GM12801 (cell line): ENCODE data around the gene COL21A1.

Source experiments
- TF ChIP-seq, protein P1 (sequence below): IDR thresholded peaks from one replicate; pipeline ENCODE4 v1.5.1; 2011; ENCODE audit warnings: control low read depth; ENCODE audit not compliant: insufficient read length; ENCODE audit errors: extremely low read depth

The COL21A1 gene

DNA sequence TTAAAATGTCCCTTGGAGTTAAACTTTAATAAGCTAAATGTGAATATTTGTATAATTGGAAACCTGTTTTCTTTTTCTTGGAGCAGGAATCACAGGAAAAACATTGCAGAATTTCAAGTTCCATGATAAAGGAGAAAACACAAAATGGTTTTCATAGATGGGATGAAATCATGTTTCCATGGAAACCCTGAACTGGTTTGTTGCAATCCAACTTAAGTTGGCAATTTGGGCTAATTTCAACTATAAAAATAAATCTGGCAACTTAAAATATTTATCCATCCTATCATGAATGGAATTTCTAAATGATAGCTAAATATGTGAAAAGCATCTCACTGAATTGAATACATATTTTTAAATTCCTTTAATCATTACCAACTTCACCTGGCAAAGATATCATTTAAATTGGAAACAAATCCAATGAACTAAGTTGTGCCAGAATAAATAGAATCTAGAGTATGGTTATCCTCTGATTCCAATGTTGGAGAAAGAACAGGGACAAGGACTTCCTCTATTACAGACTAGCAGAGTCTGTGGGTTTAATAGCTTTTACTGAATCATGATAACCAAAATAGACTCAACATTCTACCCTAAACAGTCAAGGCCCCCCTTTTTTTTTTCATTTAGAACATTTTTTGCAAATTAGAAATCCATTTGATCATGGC is 33.2 kb downstream of the COL21A1 start:
- TF ChIP-seq, protein P1, sequence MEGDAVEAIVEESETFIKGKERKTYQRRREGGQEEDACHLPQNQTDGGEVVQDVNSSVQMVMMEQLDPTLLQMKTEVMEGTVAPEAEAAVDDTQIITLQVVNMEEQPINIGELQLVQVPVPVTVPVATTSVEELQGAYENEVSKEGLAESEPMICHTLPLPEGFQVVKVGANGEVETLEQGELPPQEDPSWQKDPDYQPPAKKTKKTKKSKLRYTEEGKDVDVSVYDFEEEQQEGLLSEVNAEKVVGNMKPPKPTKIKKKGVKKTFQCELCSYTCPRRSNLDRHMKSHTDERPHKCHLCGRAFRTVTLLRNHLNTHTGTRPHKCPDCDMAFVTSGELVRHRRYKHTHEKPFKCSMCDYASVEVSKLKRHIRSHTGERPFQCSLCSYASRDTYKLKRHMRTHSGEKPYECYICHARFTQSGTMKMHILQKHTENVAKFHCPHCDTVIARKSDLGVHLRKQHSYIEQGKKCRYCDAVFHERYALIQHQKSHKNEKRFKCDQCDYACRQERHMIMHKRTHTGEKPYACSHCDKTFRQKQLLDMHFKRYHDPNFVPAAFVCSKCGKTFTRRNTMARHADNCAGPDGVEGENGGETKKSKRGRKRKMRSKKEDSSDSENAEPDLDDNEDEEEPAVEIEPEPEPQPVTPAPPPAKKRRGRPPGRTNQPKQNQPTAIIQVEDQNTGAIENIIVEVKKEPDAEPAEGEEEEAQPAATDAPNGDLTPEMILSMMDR = no peak

DNA sequence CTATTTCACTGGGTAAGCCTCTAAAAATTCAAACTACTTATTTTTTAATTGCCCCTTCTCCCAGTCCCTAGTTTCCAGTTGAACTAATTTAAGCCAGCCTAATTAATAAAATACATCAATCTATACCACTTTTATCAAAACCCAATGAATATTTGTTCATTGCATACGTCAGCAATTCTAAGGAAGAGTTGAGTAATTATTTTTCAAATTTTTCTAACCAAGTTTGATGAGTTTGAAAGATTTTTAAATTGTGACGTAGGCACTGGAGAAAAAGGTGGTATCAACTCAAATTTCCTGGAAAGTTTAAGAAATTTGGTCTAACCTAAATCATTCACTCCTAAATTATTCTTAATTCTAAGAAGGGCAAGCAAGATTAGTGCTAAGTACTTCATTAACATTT is 35.7 kb downstream of the COL21A1 start:
- TF ChIP-seq, protein P1 = no peak

GRCh38 chr6:56204134-56204533 is 43.2 kb downstream of the COL21A1 start:
- TF ChIP-seq, protein P1 = no peak

GRCh38 chr6:56199956-56200355 is 47.4 kb downstream of the COL21A1 start:
- TF ChIP-seq, protein P1 = no peak

- TF ChIP-seq, protein P1 = no peak
These were observed 53.5 kb downstream of the COL21A1 start for GRCh38 chr6:56193846-56194245.

DNA sequence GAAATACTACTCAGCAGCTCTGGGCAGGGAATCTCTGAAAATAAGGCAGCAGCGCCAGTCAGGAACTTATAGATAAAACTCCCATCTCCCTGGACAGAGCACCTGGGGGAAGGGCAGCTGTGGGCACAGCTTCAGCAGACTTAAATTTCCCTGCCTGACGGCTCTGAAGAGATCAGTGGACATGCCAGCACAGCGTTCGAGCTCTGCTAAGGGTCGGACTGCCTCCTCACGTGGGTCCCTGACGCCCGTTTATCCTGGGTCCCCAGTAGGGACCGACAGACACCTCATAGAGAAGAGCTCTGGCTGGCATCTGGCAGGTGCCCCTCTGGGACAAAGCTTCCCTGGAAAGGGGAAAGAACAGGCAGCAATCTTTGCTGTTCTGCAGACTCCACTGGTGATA is 59.0 kb downstream of the COL21A1 start:
- TF ChIP-seq, protein P1 = no peak

DNA sequence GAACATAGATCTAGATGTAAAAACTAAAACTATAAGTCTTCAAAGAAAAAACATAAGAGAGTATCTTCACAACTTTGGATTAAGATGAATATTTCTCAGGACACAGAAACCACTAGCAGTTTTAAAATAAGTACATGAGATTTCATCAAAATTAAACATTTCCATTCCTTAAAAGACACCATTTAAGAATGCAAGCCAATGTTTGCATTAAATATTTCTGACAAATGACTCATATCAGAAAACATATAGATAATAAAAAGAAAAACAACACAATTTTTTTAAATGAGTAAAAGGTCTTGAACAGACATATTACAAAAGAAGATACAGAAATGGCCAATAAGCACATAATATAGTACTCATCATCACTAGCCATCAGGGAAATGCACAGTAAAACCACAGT is 59.7 kb downstream of the COL21A1 start:
- TF ChIP-seq, protein P1 = no peak

GRCh38 chr6:56176741-56177140 is 70.6 kb downstream of the COL21A1 start:
- TF ChIP-seq, protein P1 = no peak
